Heart right ventricle (tissue), 16 donors: ENCODE measurements around the gene FNBP1. TPM values are rescaled to one million over a fixed set of nuclear protein-coding genes. Genes with fewer than 3 reads are reported as not detected.
"Not testable (repeated sequence)": the region's sequence is repeated elsewhere in the genome, so short reads cannot be mapped to it uniquely, and the experiment has no call there.

Source experiments
- ATAC-seq, 8 donors: fragments of 200-7000 bp; cut with Tn5 transposase; one replicate each; pipeline ENCODE4 v1.9.1; 2020; ENCODE audit warnings: mild to moderate bottlenecking in 8 of 8, moderate library complexity in 8 of 8, moderate number of reproducible peaks in 1 of 8
- DNase-seq, 2 donors: peaks; one replicate each; pipeline ENCODE4 v3.0.0-alpha.2; 2020
- H3K27ac ChIP-seq, 10 donors: fragments of 200-600 bp; sonication (generic) in 2 of 10; one replicate each; pipeline versions ENCODE4 v1.5.0 to v1.8.0; 2020 to 2022; ENCODE audit warnings: mild to moderate bottlenecking in 3 of 10
- H3K27me3 ChIP-seq, 7 donors: fragments of 200-600 bp; one replicate each; pipeline ENCODE4 v1.8.0; 2021 to 2022; ENCODE audit warnings: mild to moderate bottlenecking in 2 of 7
- H3K36me3 ChIP-seq, 9 donors: fragments of 200-600 bp; sonication (generic) in 1 of 9; one replicate each; pipeline versions ENCODE4 v1.5.0 to v1.8.0; 2020 to 2022; ENCODE audit warnings: mild to moderate bottlenecking in 2 of 9
- H3K4me1 ChIP-seq, 9 donors: fragments of 200-600 bp; sonication (generic) in 1 of 9; one replicate each; pipeline versions ENCODE4 v1.5.0 to v1.8.0; 2020 to 2022; ENCODE audit warnings: mild to moderate bottlenecking in 4 of 9
- H3K4me3 ChIP-seq, 10 donors: fragments of 200-600 bp; sonication (generic) in 2 of 10; one replicate each; pipeline versions ENCODE4 v1.5.0 to v1.8.0; 2020 to 2022; ENCODE audit warnings: mild to moderate bottlenecking in 7 of 10, moderate library complexity in 2 of 10
- H3K9me3 ChIP-seq, 11 donors: fragments of 200-600 bp in 10 of 11; sonication (generic) in 2 of 11; one replicate each; pipeline versions ENCODE4 v1.5.0 to v1.8.0; 2013 to 2022; ENCODE audit warnings: mild to moderate bottlenecking in 2 of 11, control low read depth in 1 of 11, moderate library complexity in 1 of 11
- WGBS, 2 donors: extraction: QIAGEN DNeasy Blood & Tissue Kit; methylation state at CpG; one replicate each; pipeline ENCODE4 v1.1.7; 2013; ENCODE audit warnings: inconsistent platforms in 1 of 2; 5-methylcytosine and 5-hydroxymethylcytosine counted together
- intact Hi-C, 10 donors: fragments of 100-400 bp; cut with DNase I; formaldehyde crosslinking; loops; one replicate each; pipeline versions ENCODE4 v1.11.1 to v1.14.2; 2022
- polyA plus RNA-seq, 2 donors: library from polyadenylated mRNA; stranded (reverse); fragments of 200-250 nt; gene quantifications; one replicate each; pipeline ENCODE4 v1.2.3, GENCODE V29; 2013
- total RNA-seq, 10 donors: library from RNA; stranded (reverse); fragmentation: NEBNext Ultra II Directional in 3 of 10; extraction: Animal tissue kit (Norgen Biotek cat#: 25700) in 3 of 10; gene quantifications; one replicate each; pipeline versions ENCODE4 v1.2.1 to v1.2.4, GENCODE V29; 2021 to 2023
- TF ChIP-seq, protein P1 (sequence below), 9 donors: fragments of 200-600 bp; sonication (generic) in 2 of 9; IDR thresholded peaks; one replicate each; pipeline versions ENCODE4 v1.5.0 to v1.8.0; 2021 to 2022; ENCODE audit warnings: antibody characterized with exemption in 9 of 9, mild to moderate bottlenecking in 5 of 9, moderate library complexity in 1 of 9
- donor health status: Arrhythmogenic right ventricular cardiomyopathy.
- donor health status: ischemic (EF 13 %, LVEDD 7.1; RV severe dilation, severe dysfunction).
- donor health status: healthy with polysubstance abuse.
- donor health status: DM: no; HTN: yes; CAD: no.
- donor health status: DM: no; HTN: no; CAD: no.
- donor health status: ischemic (EF 25% LVEDD 6.9; RV normal size, moderate dysfunction).
- donor health status: ischemic (EF 25% LVEDD 5.7; RV mildly dilated, moderate dysfunction).
- donor health status: healthy.
- donor health status: DM: yes; HTN: yes; CAD: no.
- donor health status: Ischemic cardiomyopathy.
- donor health status: ischemic (EF 35%, LVEDD 5.7; RV mildly dilated, moderate dysfunction).
- donor health status: nonischemic (EF 11% LVEDD 7.7; RV severe dilation, severe dysfunction).
- donor health status: DM: yes; HTN: yes; CAD: no.
- donor health status: PGD.
- donor health status: ischemic (EF 29% LVEDD 5.4; RV normal size, mild dysfunction).
- donor health status: nonischemic (EF 23%, LVEDD 6.1; RV moderate dilation, normal function).

FNBP1 gene
- total and polyA plus RNA-seq, 12 donors: 7.4 to 38.4 (median 22.2) TPM

DNA sequence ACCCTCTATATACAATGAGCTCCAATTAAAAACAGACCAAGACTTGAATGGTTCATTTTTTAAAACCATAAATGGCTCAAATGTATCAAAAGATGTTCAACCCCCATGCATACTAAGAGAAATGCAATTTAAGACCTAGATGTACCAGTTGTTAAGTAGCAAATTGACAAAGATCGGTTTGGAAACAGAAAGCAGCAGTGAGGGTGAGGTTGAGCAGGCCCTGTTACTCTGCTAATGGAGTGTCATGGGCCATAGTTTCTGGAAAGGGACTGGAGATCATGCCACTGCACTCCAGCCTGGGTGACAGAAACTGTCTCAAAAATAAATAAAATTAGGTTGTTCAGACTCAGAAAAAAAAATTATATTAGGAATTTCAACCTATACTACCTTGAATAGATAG is 55.0 kb downstream of the FNBP1 start:
- Histone ChIP-seq H3K4me1 (peaks cover 0 to 54% (median 0%) of the 10 kb centered on the region in 9 donors), H3K27me3 (no peaks in the 10 kb centered on the region), H3K9me3 (no peaks in the 10 kb centered on the region), H3K4me3 (no peak overlapping the region), H3K27ac (no peak overlapping the region), H3K36me3 (peaks cover 0 to 6% (median 0%) of the 10 kb centered on the region in 9 donors)
- WGBS, 2 donors: 89 to 98% methylated on average over 1 of the region's 1 CpG
- intact Hi-C loops: no loop called here
- ATAC-seq (no peak), DNase-seq (no peak)
- TF ChIP-seq, protein P1, sequence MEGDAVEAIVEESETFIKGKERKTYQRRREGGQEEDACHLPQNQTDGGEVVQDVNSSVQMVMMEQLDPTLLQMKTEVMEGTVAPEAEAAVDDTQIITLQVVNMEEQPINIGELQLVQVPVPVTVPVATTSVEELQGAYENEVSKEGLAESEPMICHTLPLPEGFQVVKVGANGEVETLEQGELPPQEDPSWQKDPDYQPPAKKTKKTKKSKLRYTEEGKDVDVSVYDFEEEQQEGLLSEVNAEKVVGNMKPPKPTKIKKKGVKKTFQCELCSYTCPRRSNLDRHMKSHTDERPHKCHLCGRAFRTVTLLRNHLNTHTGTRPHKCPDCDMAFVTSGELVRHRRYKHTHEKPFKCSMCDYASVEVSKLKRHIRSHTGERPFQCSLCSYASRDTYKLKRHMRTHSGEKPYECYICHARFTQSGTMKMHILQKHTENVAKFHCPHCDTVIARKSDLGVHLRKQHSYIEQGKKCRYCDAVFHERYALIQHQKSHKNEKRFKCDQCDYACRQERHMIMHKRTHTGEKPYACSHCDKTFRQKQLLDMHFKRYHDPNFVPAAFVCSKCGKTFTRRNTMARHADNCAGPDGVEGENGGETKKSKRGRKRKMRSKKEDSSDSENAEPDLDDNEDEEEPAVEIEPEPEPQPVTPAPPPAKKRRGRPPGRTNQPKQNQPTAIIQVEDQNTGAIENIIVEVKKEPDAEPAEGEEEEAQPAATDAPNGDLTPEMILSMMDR (IDR thresholded peaks at IDR 0.05): no peak

DNA sequence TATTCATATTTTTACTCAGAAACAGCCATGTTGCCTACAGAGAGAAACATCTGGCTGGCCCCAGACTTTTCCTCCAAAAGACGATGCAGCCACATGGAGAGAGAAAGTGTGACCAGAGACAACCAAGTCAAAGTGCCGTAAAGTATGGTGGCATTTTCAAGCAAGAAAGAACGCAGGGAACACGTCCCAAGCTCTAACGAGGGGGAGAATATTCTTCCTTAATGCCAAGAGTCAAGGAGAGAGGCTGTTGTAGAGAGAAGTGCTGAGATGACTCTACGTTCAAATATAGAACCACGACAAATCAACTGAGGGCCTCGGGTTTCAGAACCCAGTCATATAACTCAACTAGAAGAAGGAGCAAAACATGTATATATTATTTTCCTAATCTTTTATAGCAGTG is 55.9 kb downstream of the FNBP1 start:
- WGBS, 2 donors: 73 to 76% methylated on average over 8 of the region's 8 CpGs
- DNase-seq: no peak
- TF ChIP-seq, protein P1 (IDR thresholded peaks at IDR 0.05): no peak
- Histone ChIP-seq H3K9me3 (no peaks in the 10 kb centered on the region), H3K4me1 (peaks cover 0 to 57% (median 0%) of the 10 kb centered on the region in 9 donors), H3K27me3 (no peaks in the 10 kb centered on the region), H3K36me3 (peaks cover 0 to 3% (median 0%) of the 10 kb centered on the region in 9 donors), H3K27ac (no peak overlapping the region), H3K4me3 (no peak overlapping the region)
- ATAC-seq: no peak
- intact Hi-C loops: no loop called here

- H3K4me1 ChIP-seq: peaks cover 0 to 51% (median 0%) of the 10 kb centered on the region in 9 donors
- intact Hi-C loops: loop anchor here in 1 of 10 donors (5.0 kb wide), 1 partner anchor 38 kb away; no protein-coding TSS in a partner anchor
These were observed 58.4 kb downstream of the FNBP1 start for GRCh38 chr9:129984589-129984988.

GRCh38 chr9:129983891-129984290 is 59.1 kb downstream of the FNBP1 start:
- TF ChIP-seq, protein P1 (IDR thresholded peaks at IDR 0.05): no peak
- Histone ChIP-seq H3K4me3 (no peak overlapping the region), H3K27me3 (no peaks in the 10 kb centered on the region), H3K36me3 (peaks cover 0 to 3% (median 0%) of the 10 kb centered on the region in 9 donors), H3K9me3 (no peaks in the 10 kb centered on the region), H3K27ac (peak overlapping the region in 2 of 10 donors; percentile 40 to 51), H3K4me1 (peaks cover 0 to 52% (median 0%) of the 10 kb centered on the region in 9 donors)
- ATAC-seq: peak in 2 of 8 donors; percentile 43 to 52
- DNase-seq: no peak
- 66 to 73% methylated on average over 2 of the region's 2 CpGs for WGBS, 2 donors
- intact Hi-C loops: loop anchor here in 1 of 10 donors (5.0 kb wide), 1 partner anchor 38 kb away; no protein-coding TSS in a partner anchor

More at GRCh38 chr9:129984589-129984988, 58.4 kb downstream of the FNBP1 start:
- WGBS, 2 donors: 87 to 88% methylated on average over 9 of the region's 9 CpGs
- H3K36me3 ChIP-seq, H3K27me3 ChIP-seq, ATAC-seq, DNase-seq, H3K4me3 ChIP-seq, H3K9me3 ChIP-seq: not testable (repeated sequence)
- peak overlapping the region in 2 of 10 donors; percentile 40 to 51 for H3K27ac ChIP-seq
